Measurements from ENCODE around the gene TFIP11. TPM values are rescaled to one million over a fixed set of nuclear protein-coding genes. Genes with fewer than 3 reads are reported as not detected.

TFIP11 gene
- total and polyA plus RNA-seq, 9 of the 15 experiments (the other 6 are each of a cell fraction or from before 2014, with no cell fraction given), result 11.5 to 38.1 (median 25.2) TPM

DNA sequence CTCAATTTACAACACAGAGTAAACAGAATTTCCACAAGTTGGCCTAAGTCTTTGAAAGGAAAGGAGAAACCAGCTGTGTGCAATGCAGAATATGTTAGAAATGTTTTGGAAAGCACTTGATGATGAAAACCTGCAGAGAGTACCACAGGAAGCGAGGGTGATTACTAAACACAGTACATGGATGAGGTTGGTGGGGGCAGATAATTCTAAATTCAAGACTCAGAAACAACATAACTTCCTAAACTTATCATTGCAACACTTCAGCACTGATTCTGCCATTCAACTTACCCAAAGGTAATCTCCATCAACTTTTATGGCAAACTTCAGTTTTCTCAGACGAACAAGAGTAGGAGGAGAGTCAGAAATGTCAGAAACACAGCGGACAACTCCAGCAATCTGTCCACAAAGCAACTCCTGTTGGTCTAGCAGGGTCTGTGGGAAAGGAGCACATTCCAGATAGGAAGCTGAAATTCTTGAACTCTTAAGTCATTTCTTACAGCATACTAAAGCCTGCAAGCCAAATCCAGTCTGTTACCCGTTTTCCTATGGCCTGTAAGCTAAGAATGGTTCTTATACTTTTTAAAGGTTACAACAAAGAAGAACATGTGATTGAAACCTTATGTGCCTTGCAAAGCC is 35.5 kb downstream of the TFIP11 start:
- Histone ChIP-seq H3K9me1 (ENCODE audit: control insufficient read depth, insufficient read depth, low read length) (peaks cover 2% of the 10 kb centered on the region), H4K20me1 (replicated peaks; ENCODE audit: control insufficient read depth, insufficient read depth, low read length) (no peaks in the 10 kb centered on the region), H3K4me2 (ENCODE audit: insufficient read depth, low read length) (peak overlapping the region; percentile 39; the same call in 1 of the 2 replicates), H3K36me3 (ENCODE audit: control insufficient read depth, insufficient read depth, low read length) (peaks cover 65% of the 10 kb centered on the region; the same call in 2 of the 3 replicates), H3K79me2 (ENCODE audit: control insufficient read depth, insufficient read depth, low read length) (peaks cover 55% of the 10 kb centered on the region), H3K9ac (ENCODE audit: insufficient read depth in 1 of 2, low read depth in 2 of 2, low read length in 2 of 2) (no peak overlapping the region), H3K9me3 (replicated peaks; ENCODE audit: control insufficient read depth, insufficient read depth, low read depth, low read length) (no peaks in the 10 kb centered on the region), H3K4me3 (no peak overlapping the region), H3K27ac (ENCODE audit: extremely low read depth, low read depth, low read length) (no peak overlapping the region), H3K4me1 (replicated peaks in 1 of 2; ENCODE audit: control insufficient read depth in 2 of 2, insufficient read depth in 2 of 2, low read length in 2 of 2) (peaks cover 7 to 31% of the 10 kb centered on the region in 2 experiments; a peak in 4 of 5 replicates), H3K27me3 (ENCODE audit: control insufficient read depth in 2 of 2, insufficient read depth in 2 of 2, low read length in 2 of 2) (no peaks in the 10 kb centered on the region), H2AFZ (ENCODE audit: low read depth, low read length) (no peak overlapping the region)
- FAIRE-seq (no peak), DNase-seq (ENCODE audit: extremely low read depth in 1 of 4, low spot score in 3 of 4) (no peak), ATAC-seq (no peak)
- 77% methylated on average over 4 of the region's 4 CpGs for whole genome bisulfite sequencing (ENCODE audit: insufficient coverage, low coverage, missing lambda C conversion rate)
- ChIA-PET CTCF (ENCODE audit: low intra/inter-chr PET ratio) (no interaction called here), POLR2A (interaction anchor here (0.8 to 1.0 kb wide), 2 partner anchors 9 to 13 kb away, joined by 3 read pairs; no protein-coding TSS in a partner anchor)
- TF ChIP-seq RHOXF2B (CRISPR knock-in tag; conservative IDR thresholded peaks at IDR 0.05) (no peak), SAFB (IDR thresholded peaks at IDR 0.05; ENCODE audit: borderline replicate concordance, low read depth, low read length) (no peak), BDP1 (IDR thresholded peaks at IDR 0.05; ENCODE audit: insufficient read depth, insufficient read length) (no peak), ARID2 (IDR thresholded peaks at IDR 0.05) (no peak), RB1 (IDR thresholded peaks at IDR 0.05; ENCODE audit: low read depth) (no peak)
- TF ChIP-seq, protein P1, sequence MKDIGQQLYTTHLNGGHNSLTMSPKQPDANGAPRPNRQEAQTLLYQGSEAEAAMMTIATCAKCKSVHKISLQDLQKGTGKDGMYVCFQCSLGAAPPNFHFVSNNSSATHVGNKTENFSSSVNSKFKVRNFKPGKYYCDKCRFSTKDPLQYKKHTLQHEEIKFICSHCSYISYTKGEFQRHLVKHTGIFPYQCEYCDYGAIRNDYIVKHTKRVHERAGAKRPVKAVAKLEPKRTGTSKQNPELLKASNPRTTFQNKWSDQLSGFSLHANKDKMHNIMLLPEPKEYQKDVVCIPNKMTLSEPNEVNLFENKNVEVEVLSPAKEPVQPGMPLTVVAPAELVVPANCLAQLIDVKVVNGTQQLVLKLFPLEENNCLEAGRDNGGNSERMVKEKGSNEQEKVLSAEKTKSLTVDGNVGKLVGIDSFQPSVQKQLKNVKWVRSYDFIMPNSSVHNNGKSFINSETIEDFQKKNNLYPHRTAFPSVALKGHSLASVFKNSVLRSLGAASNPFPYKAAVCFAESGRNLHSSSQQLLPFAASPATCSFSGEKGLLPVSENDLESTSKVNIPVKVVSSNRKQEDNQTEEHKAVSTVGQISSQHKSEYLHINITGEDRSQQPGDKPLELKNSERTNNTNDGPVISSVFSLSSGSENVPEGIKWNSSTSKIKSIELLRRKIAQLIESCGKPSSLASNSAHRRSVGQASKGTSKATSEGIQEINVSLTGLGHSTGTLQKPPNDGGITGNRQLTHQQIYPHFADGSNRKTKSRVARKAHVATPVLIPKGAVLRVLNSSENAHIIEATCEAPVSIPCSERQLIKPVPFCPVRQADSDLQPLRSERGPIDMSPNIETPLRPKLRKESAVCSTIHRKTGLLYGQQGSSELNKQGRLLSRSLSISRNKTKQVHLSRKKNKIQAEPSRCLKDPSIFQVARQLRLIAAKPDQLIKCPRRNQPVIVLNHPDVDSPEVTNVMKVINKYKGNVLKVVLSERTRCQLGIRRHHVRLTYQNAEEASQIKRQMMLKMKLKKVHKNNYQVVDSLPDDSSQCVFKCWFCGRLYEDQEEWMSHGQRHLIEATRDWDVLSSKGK (CRISPR knock-in tag; IDR thresholded peaks at IDR 0.05), result no peak
- TF ChIP-seq, protein P2, sequence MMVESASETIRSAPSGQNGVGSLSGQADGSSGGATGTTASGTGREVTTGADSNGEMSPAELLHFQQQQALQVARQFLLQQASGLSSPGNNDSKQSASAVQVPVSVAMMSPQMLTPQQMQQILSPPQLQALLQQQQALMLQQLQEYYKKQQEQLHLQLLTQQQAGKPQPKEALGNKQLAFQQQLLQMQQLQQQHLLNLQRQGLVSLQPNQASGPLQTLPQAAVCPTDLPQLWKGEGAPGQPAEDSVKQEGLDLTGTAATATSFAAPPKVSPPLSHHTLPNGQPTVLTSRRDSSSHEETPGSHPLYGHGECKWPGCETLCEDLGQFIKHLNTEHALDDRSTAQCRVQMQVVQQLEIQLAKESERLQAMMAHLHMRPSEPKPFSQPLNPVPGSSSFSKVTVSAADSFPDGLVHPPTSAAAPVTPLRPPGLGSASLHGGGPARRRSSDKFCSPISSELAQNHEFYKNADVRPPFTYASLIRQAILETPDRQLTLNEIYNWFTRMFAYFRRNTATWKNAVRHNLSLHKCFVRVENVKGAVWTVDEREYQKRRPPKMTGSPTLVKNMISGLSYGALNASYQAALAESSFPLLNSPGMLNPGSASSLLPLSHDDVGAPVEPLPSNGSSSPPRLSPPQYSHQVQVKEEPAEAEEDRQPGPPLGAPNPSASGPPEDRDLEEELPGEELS (CRISPR knock-in tag; IDR thresholded peaks at IDR 0.05; ENCODE audit: borderline replicate concordance), result no peak
- BruUV-seq (replicated peaks), result no TSS peak
- in situ Hi-C loops (cut with MboI) (no loop called here), intact Hi-C loops (cut with micrococcal nuclease) (no loop called here)
